Naive thymus-derived CD4-positive, alpha-beta T cell (primary cell): ENCODE data around the gene MED15. TPM values are rescaled to one million over a fixed set of nuclear protein-coding genes. Genes with fewer than 3 reads are reported as not detected.
A peak's percentile ranks its signal among the peaks of the same experiment; 100 is the strongest.

ENCODE experiments used
- ATAC-seq: fragments of 150-1000 bp; cut with Tn5 transposase; 2 replicates; pipeline ENCODE4 v1.10.0; 2021; ENCODE audit warnings: mild to moderate bottlenecking, moderate library complexity
- CTCF ChIA-PET: fragments of 350-600 bp; sonication (Branson Sonifier 250); formaldehyde crosslinking; loops from one replicate; lab custom pipeline; 2021; ENCODE audit warnings: antibody characterized with exemption; lab: Charles Lee
- POLR2A ChIA-PET: fragments of 350-600 bp; sonication (Branson Sonifier 250); formaldehyde crosslinking; loops from one replicate; lab custom pipeline; 2021; ENCODE audit warnings: antibody characterized with exemption, inconsistent platforms; lab: Charles Lee
- DNase-seq, 9 donors: peaks; one replicate each; pipeline versions ENCODE4 v3.0.0 to v3.0.0-alpha.2; 2020 to 2022; ENCODE audit warnings: mixed read lengths in 1 of 9
- H3K27ac ChIP-seq: one replicate; pipeline ENCODE4 v1.7.0; 2013; ENCODE audit warnings: mild to moderate bottlenecking, low read depth, low read length, moderate library complexity
- H3K27me3 ChIP-seq, 2 donors: one replicate each; pipeline ENCODE4 v1.7.0; 2013; ENCODE audit warnings: low read length in 2 of 2, mild to moderate bottlenecking in 2 of 2, moderate library complexity in 2 of 2; ENCODE audit not compliant: control insufficient read depth in 2 of 2, insufficient read depth in 2 of 2
- H3K36me3 ChIP-seq, 3 experiments: 1 replicate in 2 of 3; 2 replicates in 1 of 3; pipeline ENCODE4 v1.7.0; 2013; ENCODE audit warnings: low read length in 3 of 3, mild to moderate bottlenecking in 3 of 3, moderate library complexity in 1 of 3; ENCODE audit not compliant: insufficient read depth in 3 of 3, control insufficient read depth in 2 of 3
- H3K4me1 ChIP-seq, 2 donors: one replicate each; pipeline ENCODE4 v1.7.0; 2013; ENCODE audit warnings: low read length in 2 of 2, mild to moderate bottlenecking in 2 of 2, moderate library complexity in 1 of 2; ENCODE audit not compliant: control insufficient read depth in 2 of 2, insufficient read depth in 2 of 2
- H3K4me3 ChIP-seq: 2 replicates; pipeline ENCODE4 v1.7.0; 2013; ENCODE audit warnings: mild to moderate bottlenecking, low read length
- H3K9me3 ChIP-seq, 3 experiments: 1 replicate in 2 of 3; 2 replicates in 1 of 3; pipeline ENCODE4 v1.7.0; 2013; ENCODE audit warnings: low read length in 3 of 3; ENCODE audit not compliant: control insufficient read depth in 2 of 3
- H3K27ac Mint-ChIP-seq, 9 donors: one replicate each; pipeline ENCODE4 v1.8.0; 2020 to 2022; ENCODE audit warnings: mixed read lengths in 9 of 9, mild to moderate bottlenecking in 8 of 9, moderate library complexity in 5 of 9, inconsistent platforms in 2 of 9
- H3K27me3 Mint-ChIP-seq, 5 donors: one replicate each; pipeline ENCODE4 v1.8.0; 2021 to 2022; ENCODE audit warnings: mixed read lengths in 5 of 5, mild to moderate bottlenecking in 1 of 5
- H3K36me3 Mint-ChIP-seq, 5 donors: one replicate each; pipeline ENCODE4 v1.8.0; 2020 to 2022; ENCODE audit warnings: mixed read lengths in 5 of 5, mild to moderate bottlenecking in 3 of 5, inconsistent platforms in 1 of 5
- H3K4me1 Mint-ChIP-seq, 7 donors: one replicate each; pipeline ENCODE4 v1.8.0; 2020 to 2022; ENCODE audit warnings: mixed read lengths in 7 of 7, mild to moderate bottlenecking in 3 of 7, inconsistent platforms in 1 of 7
- H3K4me3 Mint-ChIP-seq, 10 donors: one replicate each; pipeline ENCODE4 v1.8.0; 2020 to 2022; ENCODE audit warnings: mild to moderate bottlenecking in 10 of 10, mixed read lengths in 10 of 10, moderate library complexity in 6 of 10, inconsistent platforms in 2 of 10
- H3K9me3 Mint-ChIP-seq, 11 donors: one replicate each; pipeline ENCODE4 v1.8.0; 2020 to 2022; ENCODE audit warnings: mixed read lengths in 11 of 11, mild to moderate bottlenecking in 4 of 11, inconsistent platforms in 1 of 11, moderate library complexity in 1 of 11
- intact Hi-C, 2 donors: fragments of 100-400 bp; cut with micrococcal nuclease; formaldehyde crosslinking; loops; one replicate each; pipeline ENCODE4 v1.15.1; 2023
- polyA plus RNA-seq, 2 donors: library from polyadenylated mRNA; unstranded; fragments of 300-500 nt; fragmentation: Illumina TruSeq; gene quantifications; one replicate each; pipeline ENCODE4 v1.2.3, GENCODE V29; 2021
- total RNA-seq, 6 experiments: library from RNA in 5 of 6; stranded (reverse) in 5 of 6; gene quantifications; 1 replicate in 5 of 6; 2 replicates in 1 of 6; pipeline ENCODE4 v1.2.3 and lab custom pipeline; 2021 to 2026

MED15 gene
- total and polyA plus RNA-seq, 7 experiments from 2014 or later = 24.3 to 235 (median 192) TPM

DNA sequence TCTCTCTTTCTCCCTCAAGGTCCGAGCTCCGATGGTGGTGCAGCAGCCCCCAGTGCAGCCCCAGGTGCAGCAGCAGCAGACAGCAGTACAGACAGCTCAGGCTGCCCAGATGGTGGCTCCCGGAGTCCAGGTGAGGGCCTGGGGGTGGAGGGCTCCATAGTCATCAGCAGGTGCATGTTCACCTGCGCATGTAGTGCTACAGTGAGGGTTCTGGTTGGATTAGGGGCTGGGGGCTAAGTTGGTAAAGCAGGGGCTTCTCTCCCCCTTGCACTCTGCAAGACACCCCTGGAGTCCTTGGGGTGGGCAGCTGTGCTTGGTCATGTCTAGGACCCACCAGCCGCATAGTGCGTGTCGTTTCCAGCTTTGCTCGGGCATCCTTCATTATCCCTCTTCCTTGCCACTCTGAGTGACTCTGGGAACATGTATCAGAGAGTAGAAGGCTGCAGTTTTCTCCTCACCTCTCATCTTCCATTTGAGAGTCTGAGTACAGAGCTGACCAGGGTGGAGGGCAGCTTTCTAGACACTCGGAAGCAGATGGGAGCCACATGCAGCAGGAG lies 61.2 kb downstream of the MED15 start:
- Histone ChIP-seq H3K4me1 (peaks cover 82 to 87% of the 10 kb centered on the region in 2 donors), H3K36me3 (peaks cover 11 to 53% (median 29%) of the 10 kb centered on the region in 3 experiments), H3K4me3 (peak overlapping the region; percentile 39), H3K27ac (no peak overlapping the region), H3K9me3 (no peaks in the 10 kb centered on the region), H3K27me3 (no peaks in the 10 kb centered on the region)
- CTCF ChIA-PET = interaction anchor here (1.4 to 12.5 kb wide), 8 partner anchors 15 to 114 kb away, joined by 3 to 229 read pairs (median 6); partner anchors contain the start of gene MED15
- Mint-ChIP-seq H3K27me3 (no peaks in the 10 kb centered on the region), H3K4me3 (peak overlapping the region; percentile 79 to 88 (median 84)), H3K9me3 (peaks cover 0 to 5% (median 0%) of the 10 kb centered on the region in 11 donors), H3K27ac (peak overlapping the region; percentile 92 to 99 (median 93)), H3K4me1 (peaks cover 65 to 96% (median 83%) of the 10 kb centered on the region in 7 donors), H3K36me3 (peaks cover 5 to 68% (median 18%) of the 10 kb centered on the region in 5 donors)
- ATAC-seq (no peak), DNase-seq (no peak)
- intact Hi-C loops = loop anchor here (1.0 to 5.0 kb wide), 11 partner anchors 11 to 172 kb away; partner anchors contain the start of gene MED15 (in 1 of the 2)
- POLR2A ChIA-PET = interaction anchor here (0.6 to 26.4 kb wide), 19 partner anchors 11 to 678 kb away, joined by 3 to 738 read pairs (median 4); partner anchors contain the start of gene MED15

DNA sequence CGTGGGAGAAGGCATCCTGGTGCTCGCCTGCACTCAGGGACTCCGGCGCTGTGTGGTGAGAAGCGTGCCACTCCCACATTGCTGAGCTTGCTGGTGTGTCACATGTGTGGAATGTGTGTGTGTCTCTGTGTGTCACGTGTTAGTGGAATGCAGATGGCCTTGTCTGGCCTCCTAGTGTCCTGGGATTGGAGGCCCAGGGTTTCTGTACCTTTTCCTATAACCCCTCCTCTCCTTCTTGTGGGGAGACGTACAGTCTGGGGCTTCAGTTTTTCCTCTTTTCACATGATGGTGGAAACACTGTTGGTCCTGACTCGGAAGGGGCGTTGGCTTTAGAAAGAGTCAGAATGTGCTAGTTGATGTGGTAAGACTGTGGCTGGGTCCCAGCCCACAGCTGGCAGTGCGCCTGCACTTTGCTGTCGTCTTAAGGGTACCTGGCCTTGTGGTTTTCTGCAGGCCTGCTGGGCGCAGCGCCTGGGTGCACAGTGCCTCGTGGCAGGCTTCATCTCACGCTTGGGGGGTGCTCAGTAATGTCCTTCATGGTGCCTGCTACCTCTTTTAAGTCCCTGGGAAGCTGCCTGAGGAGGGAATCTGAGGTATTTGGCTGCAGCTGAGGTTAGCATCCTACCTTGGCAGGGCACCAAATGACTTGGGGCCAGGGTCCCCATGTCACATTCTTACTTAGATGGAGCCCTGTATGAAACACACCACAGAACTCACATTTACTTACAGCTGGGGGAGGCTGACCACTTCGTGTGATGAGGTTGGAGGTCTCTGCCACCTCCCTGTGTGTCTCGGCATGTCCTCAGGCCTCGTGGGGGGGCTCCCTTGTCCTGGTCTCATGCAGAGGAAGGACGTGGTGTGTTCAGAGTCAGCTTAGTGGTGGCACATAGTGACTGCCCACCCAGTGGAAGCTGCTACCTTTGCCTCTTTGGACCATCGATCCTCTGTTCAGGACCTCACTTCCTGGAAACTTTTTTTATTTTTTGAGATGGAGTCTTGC lies 61.9 kb downstream of the MED15 start:
- intact Hi-C loops = loop anchor here (1.0 to 5.0 kb wide), 11 partner anchors 12 to 171 kb away; partner anchors contain the start of gene MED15 (in 1 of the 2)
- Histone ChIP-seq H3K4me3 (peak overlapping the region; percentile 39), H3K27ac (peak overlapping the region; percentile 46), H3K27me3 (no peaks in the 10 kb centered on the region), H3K36me3 (peaks cover 11 to 60% (median 37%) of the 10 kb centered on the region in 3 experiments), H3K4me1 (peaks cover 75 to 79% of the 10 kb centered on the region in 2 donors), H3K9me3 (no peaks in the 10 kb centered on the region)
- peak overlapping the region; percentile 79 to 88 (median 84) for H3K4me3 Mint-ChIP-seq
- ATAC-seq (peak; percentile 82), DNase-seq (peak; percentile 56 to 91 (median 88))
- H3K4me1 Mint-ChIP-seq = peaks cover 57 to 96% (median 78%) of the 10 kb centered on the region in 7 donors
- CTCF ChIA-PET = interaction anchor here (1.4 to 12.5 kb wide), 8 partner anchors 15 to 115 kb away, joined by 3 to 229 read pairs (median 6); partner anchors contain the start of gene MED15
- POLR2A ChIA-PET = interaction anchor here (0.6 to 26.4 kb wide), 17 partner anchors 10 to 679 kb away, joined by 3 to 738 read pairs (median 4); partner anchors contain the start of gene MED15
- peak overlapping the region; percentile 92 to 99 (median 93) for H3K27ac Mint-ChIP-seq
- peaks cover 0 to 5% (median 0%) of the 10 kb centered on the region in 11 donors for H3K9me3 Mint-ChIP-seq
- H3K27me3 Mint-ChIP-seq = no peaks in the 10 kb centered on the region
- H3K36me3 Mint-ChIP-seq = peaks cover 5 to 70% (median 22%) of the 10 kb centered on the region in 5 donors

GRCh38 chr22:20571078-20571503 lies 63.7 kb downstream of the MED15 start:
- POLR2A ChIA-PET = interaction anchor here (0.6 to 26.4 kb wide), 10 partner anchors 9 to 132 kb away, joined by 3 to 738 read pairs (median 6); partner anchors contain the start of gene MED15
- Histone ChIP-seq H3K4me3 (peak overlapping the region; percentile 11), H3K27me3 (no peaks in the 10 kb centered on the region), H3K36me3 (peaks cover 14 to 66% (median 51%) of the 10 kb centered on the region in 3 experiments), H3K4me1 (peaks cover 61 to 62% of the 10 kb centered on the region in 2 donors), H3K9me3 (no peaks in the 10 kb centered on the region), H3K27ac (no peak overlapping the region)
- CTCF ChIA-PET = interaction anchor here (0.5 to 12.5 kb wide), 7 partner anchors 17 to 901 kb away, joined by 3 to 229 read pairs (median 3); no protein-coding TSS in a partner anchor
- ATAC-seq = no peak
- intact Hi-C loops = no loop called here
- Mint-ChIP-seq H3K27ac (peak overlapping the region in 5 of 9 donors; percentile 54 to 93 (median 73)), H3K36me3 (peaks cover 5 to 64% (median 27%) of the 10 kb centered on the region in 5 donors), H3K27me3 (no peaks in the 10 kb centered on the region), H3K9me3 (peaks cover 0 to 5% (median 0%) of the 10 kb centered on the region in 11 donors), H3K4me3 (peak overlapping the region; percentile 24 to 80 (median 33)), H3K4me1 (peaks cover 52 to 89% (median 73%) of the 10 kb centered on the region in 7 donors)
- DNase-seq = no peak

- peak overlapping the region; percentile 11 for H3K4me3 ChIP-seq
- H3K9me3 ChIP-seq = no peaks in the 10 kb centered on the region
- Mint-ChIP-seq H3K4me3 (peak overlapping the region in 6 of 10 donors; percentile 17 to 80 (median 39)), H3K27ac (peak overlapping the region in 4 of 9 donors; percentile 24 to 74 (median 44)), H3K36me3 (peaks cover 5 to 59% (median 27%) of the 10 kb centered on the region in 5 donors), H3K27me3 (no peaks in the 10 kb centered on the region), H3K4me1 (peaks cover 51 to 89% (median 73%) of the 10 kb centered on the region in 7 donors), H3K9me3 (peaks cover 0 to 5% (median 0%) of the 10 kb centered on the region in 11 donors)
- DNase-seq = peak in 7 of 9 donors; percentile 40 to 62 (median 51)
- intact Hi-C loops = no loop called here
- H3K4me1 ChIP-seq = peaks cover 57 to 61% of the 10 kb centered on the region in 2 donors
- peaks cover 16 to 71% (median 54%) of the 10 kb centered on the region in 3 experiments for H3K36me3 ChIP-seq
- POLR2A ChIA-PET = interaction anchor here (0.6 to 26.4 kb wide), 9 partner anchors 8 to 107 kb away, joined by 3 to 738 read pairs (median 4); partner anchors contain the start of gene MED15
- H3K27ac ChIP-seq = no peak overlapping the region
- no peaks in the 10 kb centered on the region for H3K27me3 ChIP-seq
- CTCF ChIA-PET = interaction anchor here (0.6 to 12.5 kb wide), 9 partner anchors 8 to 900 kb away, joined by 3 to 229 read pairs (median 3); no protein-coding TSS in a partner anchor
- no peak for ATAC-seq
These were observed 64.2 kb downstream of the MED15 start for GRCh38 chr22:20571531-20572007.

GRCh38 chr22:20572132-20572802 lies 64.9 kb downstream of the MED15 start:
- Histone ChIP-seq H3K9me3 (no peaks in the 10 kb centered on the region), H3K4me1 (peaks cover 50 to 61% of the 10 kb centered on the region in 2 donors), H3K4me3 (no peak overlapping the region), H3K27ac (no peak overlapping the region), H3K27me3 (no peaks in the 10 kb centered on the region), H3K36me3 (peaks cover 16 to 76% (median 53%) of the 10 kb centered on the region in 3 experiments)
- Mint-ChIP-seq H3K4me3 (peak overlapping the region in 3 of 10 donors; percentile 45 to 80 (median 53)), H3K4me1 (peaks cover 46 to 89% (median 72%) of the 10 kb centered on the region in 7 donors), H3K27ac (peak overlapping the region in 2 of 9 donors; percentile 24 to 74), H3K9me3 (peaks cover 0 to 5% (median 0%) of the 10 kb centered on the region in 11 donors), H3K27me3 (no peaks in the 10 kb centered on the region), H3K36me3 (peaks cover 3 to 52% (median 22%) of the 10 kb centered on the region in 5 donors)
- POLR2A ChIA-PET = interaction anchor here (0.8 to 26.4 kb wide), 8 partner anchors 9 to 108 kb away, joined by 3 to 738 read pairs (median 4); partner anchors contain the start of gene MED15
- no peak for DNase-seq
- ATAC-seq = no peak
- CTCF ChIA-PET = interaction anchor here (0.8 to 12.5 kb wide), 5 partner anchors 8 to 228 kb away, joined by 3 to 229 read pairs (median 3); no protein-coding TSS in a partner anchor
- intact Hi-C loops = no loop called here
